HepG2 (cell line): ENCODE data around the gene HEXIM1. TPM values are rescaled to one million over a fixed set of nuclear protein-coding genes. Genes with fewer than 3 reads are reported as not detected.
A peak's percentile ranks its signal among the peaks of the same experiment; 100 is the strongest.

Experiments
- ADNP ChIP-seq: sonication (generic); formaldehyde crosslinking; IDR thresholded peaks from 2 replicates; pipeline ENCODE4 v1.4.0; 2020; ENCODE audit warnings: missing genetic modification reagents
- BORCS8-MEF2B ChIP-seq: sonication (generic); formaldehyde crosslinking; IDR thresholded peaks from 2 replicates; pipeline ENCODE4 v1.8.0; 2022; ENCODE audit warnings: mild to moderate bottlenecking, missing genetic modification reagents
- KDM2A ChIP-seq: sonication (generic); formaldehyde crosslinking; IDR thresholded peaks from 2 replicates; pipeline ENCODE4 v1.4.0; 2020; ENCODE audit warnings: low read depth, missing genetic modification reagents, borderline replicate concordance
- KLF11 ChIP-seq: IDR thresholded peaks from 2 replicates; pipeline ENCODE4 v1.6.1; 2016; ENCODE audit warnings: missing compliant biosample characterization
- MAFF ChIP-seq: IDR thresholded peaks from 2 replicates; pipeline ENCODE4 v1.6.1; 2011; ENCODE audit warnings: low read depth, low read length, improper control_type of control experiment
- MEF2D ChIP-seq: sonication (generic); formaldehyde crosslinking; IDR thresholded peaks from 2 replicates; pipeline ENCODE4 v1.5.1; 2020; ENCODE audit warnings: mild to moderate bottlenecking, missing genetic modification reagents
- PITX1 ChIP-seq: sonication (generic); formaldehyde crosslinking; IDR thresholded peaks from 2 replicates; pipeline ENCODE4 v1.5.1; 2020; ENCODE audit warnings: mild to moderate bottlenecking, missing genetic modification reagents
- TSC22D2 ChIP-seq: sonication (generic); formaldehyde crosslinking; IDR thresholded peaks from 2 replicates; pipeline ENCODE4 v1.5.1; 2020; ENCODE audit warnings: missing genetic modification reagents, mild to moderate bottlenecking, borderline replicate concordance
- ZNF451 ChIP-seq: sonication (generic); formaldehyde crosslinking; IDR thresholded peaks from 2 replicates; pipeline ENCODE4 v1.5.0; 2020; ENCODE audit warnings: mild to moderate bottlenecking, missing genetic modification reagents
- ZNF501 ChIP-seq: sonication (generic); formaldehyde crosslinking; IDR thresholded peaks from 2 replicates; pipeline ENCODE4 v1.5.1; 2020; ENCODE audit warnings: mild to moderate bottlenecking, moderate library complexity, missing genetic modification reagents
- ZNF550 ChIP-seq: sonication (generic); formaldehyde crosslinking; IDR thresholded peaks from 2 replicates; pipeline ENCODE4 v1.4.0; 2020; ENCODE audit warnings: mild to moderate bottlenecking, missing genetic modification reagents, borderline replicate concordance
- ZNF569 ChIP-seq: sonication (generic); formaldehyde crosslinking; IDR thresholded peaks from 2 replicates; pipeline ENCODE4 v1.5.0; 2020; ENCODE audit warnings: mild to moderate bottlenecking, missing genetic modification reagents, moderate library complexity, borderline replicate concordance
- ZNF577 ChIP-seq: sonication (generic); formaldehyde crosslinking; IDR thresholded peaks from 2 replicates; pipeline ENCODE4 v1.4.0; 2020; ENCODE audit warnings: mild to moderate bottlenecking, low read depth, missing genetic modification reagents, borderline replicate concordance
- polyA plus RNA-seq, 8 experiments: library from polyadenylated mRNA; depleted of rRNA in 3 of 8; stranded (reverse) in 7 of 8; unstranded in 1 of 8; fragments of >200 nt; fragmentation: Illumina TruSeq in 4 of 8; extraction: Trizol in 4 of 8; gene quantifications; 2 replicates each; pipeline versions ENCODE4 v1.2.1 to v1.2.3, GENCODE V29; 2011 to 2016; ENCODE audit warnings: low read depth in 4 of 8, missing spikeins in 1 of 8, mixed read lengths in 1 of 8; ENCODE audit not compliant: insufficient read depth in 1 of 8
- total RNA-seq, 5 experiments: library from RNA; depleted of rRNA; stranded (reverse); fragments of >200 nt; fragmentation: Illumina TruSeq; extraction: Trizol; gene quantifications; 2 replicates each; pipeline ENCODE4 v1.2.3, GENCODE V29; 2016; ENCODE audit warnings: low read depth in 1 of 5
- TF ChIP-seq, protein P1 (sequence below): sonication (generic); formaldehyde crosslinking; IDR thresholded peaks from 2 replicates; pipeline ENCODE4 v1.4.0; 2020; ENCODE audit warnings: missing genetic modification reagents
- TF ChIP-seq, protein P2 (sequence below): sonication (generic); formaldehyde crosslinking; conservative IDR thresholded peaks from 2 replicates; pipeline ENCODE4 v1.4.0; 2020; ENCODE audit warnings: mild to moderate bottlenecking, missing genetic modification reagents, moderate library complexity
- TF ChIP-seq, protein P3 (sequence below): sonication (generic); formaldehyde crosslinking; IDR thresholded peaks from 2 replicates; pipeline ENCODE4 v1.8.1; 2022; ENCODE audit warnings: low read depth, mild to moderate bottlenecking, missing genetic modification reagents
- TF ChIP-seq, protein P4 (sequence below): sonication (generic); formaldehyde crosslinking; IDR thresholded peaks from 2 replicates; pipeline ENCODE4 v1.4.0; 2020; ENCODE audit warnings: mild to moderate bottlenecking, missing genetic modification reagents

Gene HEXIM1
- total and polyA plus RNA-seq, 2 of the 13 experiments (the other 11 are each of a cell fraction or from before 2014, with no cell fraction given), result 10.5 to 16.6 TPM

DNA sequence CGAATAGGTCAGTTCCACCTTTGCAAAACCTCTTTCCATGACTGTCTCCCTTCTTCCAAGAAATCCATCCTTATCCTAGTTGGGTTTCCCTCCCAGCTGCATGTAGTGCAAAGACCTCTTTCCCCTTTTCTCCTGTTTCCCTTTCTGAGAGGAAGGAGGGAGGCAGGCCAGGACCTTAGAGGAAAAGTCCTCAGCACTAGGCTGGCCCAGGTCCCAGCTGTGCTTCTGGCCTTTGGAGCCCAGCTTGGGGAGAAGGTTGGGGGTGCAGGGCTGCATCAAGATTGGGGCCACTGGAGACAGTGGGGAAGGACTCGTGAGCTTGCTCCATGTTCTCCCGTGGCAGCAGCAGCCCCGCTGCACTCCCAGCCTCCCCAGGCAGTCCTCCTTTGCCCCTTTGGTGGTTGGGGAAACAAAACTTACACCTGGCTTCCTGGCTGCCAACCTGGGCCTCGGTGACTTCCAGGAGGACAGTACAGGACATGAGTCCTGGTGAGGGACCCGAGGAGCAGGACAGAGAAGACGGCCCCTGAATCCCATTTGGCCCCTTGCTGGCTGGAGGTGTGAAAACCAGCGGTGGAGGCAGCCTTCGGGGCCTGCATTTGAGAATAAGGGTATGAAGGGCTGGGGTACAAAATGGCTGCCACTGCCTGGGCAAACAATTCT, 13.9 kb downstream of the HEXIM1 start (continued):
- no peak for TF ChIP-seq ZNF569 (CRISPR knock-in tag)
- TF ChIP-seq, protein P1, sequence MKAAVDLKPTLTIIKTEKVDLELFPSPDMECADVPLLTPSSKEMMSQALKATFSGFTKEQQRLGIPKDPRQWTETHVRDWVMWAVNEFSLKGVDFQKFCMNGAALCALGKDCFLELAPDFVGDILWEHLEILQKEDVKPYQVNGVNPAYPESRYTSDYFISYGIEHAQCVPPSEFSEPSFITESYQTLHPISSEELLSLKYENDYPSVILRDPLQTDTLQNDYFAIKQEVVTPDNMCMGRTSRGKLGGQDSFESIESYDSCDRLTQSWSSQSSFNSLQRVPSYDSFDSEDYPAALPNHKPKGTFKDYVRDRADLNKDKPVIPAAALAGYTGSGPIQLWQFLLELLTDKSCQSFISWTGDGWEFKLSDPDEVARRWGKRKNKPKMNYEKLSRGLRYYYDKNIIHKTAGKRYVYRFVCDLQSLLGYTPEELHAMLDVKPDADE (CRISPR knock-in tag), result no peak
- peak; percentile 16; the same call in 1 of the 2 replicates for TF ChIP-seq ZNF451 (CRISPR knock-in tag)
- no peak for TF ChIP-seq PITX1 (CRISPR knock-in tag)
- TF ChIP-seq BORCS8-MEF2B (CRISPR knock-in tag), result peak; percentile 23
- TF ChIP-seq ZNF550 (CRISPR knock-in tag), result no peak
- peak; percentile 14 for TF ChIP-seq KDM2A (CRISPR knock-in tag)
- no peak for TF ChIP-seq ADNP (CRISPR knock-in tag)
- no peak; the same call in 1 of the 2 replicates for TF ChIP-seq KLF11 (CRISPR knock-in tag)
- TF ChIP-seq, protein P2, sequence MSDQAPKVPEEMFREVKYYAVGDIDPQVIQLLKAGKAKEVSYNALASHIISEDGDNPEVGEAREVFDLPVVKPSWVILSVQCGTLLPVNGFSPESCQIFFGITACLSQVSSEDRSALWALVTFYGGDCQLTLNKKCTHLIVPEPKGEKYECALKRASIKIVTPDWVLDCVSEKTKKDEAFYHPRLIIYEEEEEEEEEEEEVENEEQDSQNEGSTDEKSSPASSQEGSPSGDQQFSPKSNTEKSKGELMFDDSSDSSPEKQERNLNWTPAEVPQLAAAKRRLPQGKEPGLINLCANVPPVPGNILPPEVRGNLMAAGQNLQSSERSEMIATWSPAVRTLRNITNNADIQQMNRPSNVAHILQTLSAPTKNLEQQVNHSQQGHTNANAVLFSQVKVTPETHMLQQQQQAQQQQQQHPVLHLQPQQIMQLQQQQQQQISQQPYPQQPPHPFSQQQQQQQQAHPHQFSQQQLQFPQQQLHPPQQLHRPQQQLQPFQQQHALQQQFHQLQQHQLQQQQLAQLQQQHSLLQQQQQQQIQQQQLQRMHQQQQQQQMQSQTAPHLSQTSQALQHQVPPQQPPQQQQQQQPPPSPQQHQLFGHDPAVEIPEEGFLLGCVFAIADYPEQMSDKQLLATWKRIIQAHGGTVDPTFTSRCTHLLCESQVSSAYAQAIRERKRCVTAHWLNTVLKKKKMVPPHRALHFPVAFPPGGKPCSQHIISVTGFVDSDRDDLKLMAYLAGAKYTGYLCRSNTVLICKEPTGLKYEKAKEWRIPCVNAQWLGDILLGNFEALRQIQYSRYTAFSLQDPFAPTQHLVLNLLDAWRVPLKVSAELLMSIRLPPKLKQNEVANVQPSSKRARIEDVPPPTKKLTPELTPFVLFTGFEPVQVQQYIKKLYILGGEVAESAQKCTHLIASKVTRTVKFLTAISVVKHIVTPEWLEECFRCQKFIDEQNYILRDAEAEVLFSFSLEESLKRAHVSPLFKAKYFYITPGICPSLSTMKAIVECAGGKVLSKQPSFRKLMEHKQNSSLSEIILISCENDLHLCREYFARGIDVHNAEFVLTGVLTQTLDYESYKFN, result no peak
- TF ChIP-seq, protein P3, sequence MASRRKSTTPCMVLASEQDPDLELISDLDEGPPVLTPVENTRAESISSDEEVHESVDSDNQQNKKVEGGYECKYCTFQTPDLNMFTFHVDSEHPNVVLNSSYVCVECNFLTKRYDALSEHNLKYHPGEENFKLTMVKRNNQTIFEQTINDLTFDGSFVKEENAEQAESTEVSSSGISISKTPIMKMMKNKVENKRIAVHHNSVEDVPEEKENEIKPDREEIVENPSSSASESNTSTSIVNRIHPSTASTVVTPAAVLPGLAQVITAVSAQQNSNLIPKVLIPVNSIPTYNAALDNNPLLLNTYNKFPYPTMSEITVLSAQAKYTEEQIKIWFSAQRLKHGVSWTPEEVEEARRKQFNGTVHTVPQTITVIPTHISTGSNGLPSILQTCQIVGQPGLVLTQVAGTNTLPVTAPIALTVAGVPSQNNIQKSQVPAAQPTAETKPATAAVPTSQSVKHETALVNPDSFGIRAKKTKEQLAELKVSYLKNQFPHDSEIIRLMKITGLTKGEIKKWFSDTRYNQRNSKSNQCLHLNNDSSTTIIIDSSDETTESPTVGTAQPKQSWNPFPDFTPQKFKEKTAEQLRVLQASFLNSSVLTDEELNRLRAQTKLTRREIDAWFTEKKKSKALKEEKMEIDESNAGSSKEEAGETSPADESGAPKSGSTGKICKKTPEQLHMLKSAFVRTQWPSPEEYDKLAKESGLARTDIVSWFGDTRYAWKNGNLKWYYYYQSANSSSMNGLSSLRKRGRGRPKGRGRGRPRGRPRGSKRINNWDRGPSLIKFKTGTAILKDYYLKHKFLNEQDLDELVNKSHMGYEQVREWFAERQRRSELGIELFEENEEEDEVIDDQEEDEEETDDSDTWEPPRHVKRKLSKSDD (CRISPR knock-in tag), result no peak
- TF ChIP-seq, protein P4, sequence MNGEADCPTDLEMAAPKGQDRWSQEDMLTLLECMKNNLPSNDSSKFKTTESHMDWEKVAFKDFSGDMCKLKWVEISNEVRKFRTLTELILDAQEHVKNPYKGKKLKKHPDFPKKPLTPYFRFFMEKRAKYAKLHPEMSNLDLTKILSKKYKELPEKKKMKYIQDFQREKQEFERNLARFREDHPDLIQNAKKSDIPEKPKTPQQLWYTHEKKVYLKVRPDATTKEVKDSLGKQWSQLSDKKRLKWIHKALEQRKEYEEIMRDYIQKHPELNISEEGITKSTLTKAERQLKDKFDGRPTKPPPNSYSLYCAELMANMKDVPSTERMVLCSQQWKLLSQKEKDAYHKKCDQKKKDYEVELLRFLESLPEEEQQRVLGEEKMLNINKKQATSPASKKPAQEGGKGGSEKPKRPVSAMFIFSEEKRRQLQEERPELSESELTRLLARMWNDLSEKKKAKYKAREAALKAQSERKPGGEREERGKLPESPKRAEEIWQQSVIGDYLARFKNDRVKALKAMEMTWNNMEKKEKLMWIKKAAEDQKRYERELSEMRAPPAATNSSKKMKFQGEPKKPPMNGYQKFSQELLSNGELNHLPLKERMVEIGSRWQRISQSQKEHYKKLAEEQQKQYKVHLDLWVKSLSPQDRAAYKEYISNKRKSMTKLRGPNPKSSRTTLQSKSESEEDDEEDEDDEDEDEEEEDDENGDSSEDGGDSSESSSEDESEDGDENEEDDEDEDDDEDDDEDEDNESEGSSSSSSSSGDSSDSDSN, result no peak; the same call in none of the 2 replicates
- TF ChIP-seq ZNF577 (CRISPR knock-in tag), result no peak
- TF ChIP-seq MEF2D (CRISPR knock-in tag), result no peak
- TF ChIP-seq MAFF, result no peak
- no peak; the same call in 1 of the 2 replicates for TF ChIP-seq ZNF501 (CRISPR knock-in tag)
- no peak; the same call in 1 of the 2 replicates for TF ChIP-seq TSC22D2
